Right forelimb (tissue), 1 donor: ENCODE results near the gene PLXNC1.

Experiments
- DNase-seq: peaks from one replicate; pipeline ENCODE4 v3.0.0-alpha.2; 2018

Gene PLXNC1

GRCh38 chr12:94269316-94269999, 121.1 kb downstream of the PLXNC1 start:
- no peak for DNase-seq

DNA sequence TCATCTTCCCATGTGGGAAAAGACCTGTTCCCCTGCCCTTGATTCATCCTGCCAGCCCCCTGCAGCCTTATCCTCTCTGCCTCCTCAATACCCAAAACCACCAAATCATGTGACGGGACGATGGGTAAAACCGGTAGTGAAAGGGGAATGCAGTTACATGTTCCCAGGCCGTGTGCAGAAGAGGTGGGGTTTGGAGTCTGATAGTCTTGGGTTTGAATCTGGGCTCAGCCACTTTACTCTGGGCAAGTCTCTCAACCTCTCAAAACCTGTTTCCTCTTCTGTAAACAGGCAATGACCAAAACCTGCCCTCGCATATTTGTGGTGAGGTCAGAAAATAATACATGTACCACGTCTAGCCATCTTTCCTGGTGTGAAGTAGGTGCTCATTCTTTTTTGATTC, 123.0 kb downstream of the PLXNC1 start:
- DNase-seq, result no peak

GRCh38 chr12:94272280-94272679, 123.9 kb downstream of the PLXNC1 start:
- DNase-seq, result no peak

DNA sequence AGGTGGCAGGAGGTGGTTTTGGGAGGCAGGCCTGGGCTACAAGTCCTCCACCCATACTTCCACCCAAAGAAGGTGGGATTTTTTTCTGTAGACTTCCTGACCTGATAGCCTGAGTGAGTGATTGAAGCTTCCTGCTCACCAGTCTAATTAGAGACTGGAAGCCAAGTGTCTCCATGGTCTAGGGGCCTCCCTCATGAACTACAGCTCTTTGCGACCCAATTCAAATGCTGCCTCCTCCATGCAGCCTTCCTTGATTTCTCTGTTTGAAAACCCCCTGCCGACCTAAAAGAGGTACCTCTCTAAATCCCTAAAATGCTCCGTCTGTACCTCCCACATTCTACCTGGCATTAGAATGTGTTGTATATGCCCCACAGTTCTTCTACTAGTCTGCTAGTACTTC, 124.9 kb downstream of the PLXNC1 start:
- no peak for DNase-seq

GRCh38 chr12:94276725-94277124, 128.3 kb downstream of the PLXNC1 start:
- no peak for DNase-seq

DNA sequence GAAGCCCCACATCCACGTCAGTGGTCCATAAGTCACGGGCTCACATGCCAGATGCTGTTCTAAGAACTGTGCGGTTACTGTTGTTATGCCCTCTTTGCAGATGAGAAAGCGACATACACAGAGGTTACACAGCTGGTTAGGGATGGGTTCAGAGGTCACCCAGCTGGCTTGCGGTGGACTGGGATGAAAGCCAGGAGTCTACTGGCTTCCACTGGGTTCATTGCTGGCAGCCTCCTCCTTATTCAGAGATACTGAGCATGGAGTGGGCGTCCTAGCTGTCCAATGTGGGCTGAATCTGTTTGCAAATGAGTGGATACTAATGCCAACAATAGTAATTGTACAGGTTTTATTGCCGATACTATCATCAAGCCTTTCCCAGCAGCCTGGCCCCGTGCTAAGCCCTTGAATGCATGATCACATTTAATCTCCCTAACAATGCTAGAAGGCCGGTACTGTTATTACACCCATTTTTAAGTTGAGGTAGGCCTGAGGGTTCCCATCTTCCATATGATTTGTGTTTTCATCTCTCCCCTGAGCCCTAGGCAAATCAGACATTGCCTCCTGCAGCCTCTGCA, 129.1 kb downstream of the PLXNC1 start:
- no peak for DNase-seq

DNA sequence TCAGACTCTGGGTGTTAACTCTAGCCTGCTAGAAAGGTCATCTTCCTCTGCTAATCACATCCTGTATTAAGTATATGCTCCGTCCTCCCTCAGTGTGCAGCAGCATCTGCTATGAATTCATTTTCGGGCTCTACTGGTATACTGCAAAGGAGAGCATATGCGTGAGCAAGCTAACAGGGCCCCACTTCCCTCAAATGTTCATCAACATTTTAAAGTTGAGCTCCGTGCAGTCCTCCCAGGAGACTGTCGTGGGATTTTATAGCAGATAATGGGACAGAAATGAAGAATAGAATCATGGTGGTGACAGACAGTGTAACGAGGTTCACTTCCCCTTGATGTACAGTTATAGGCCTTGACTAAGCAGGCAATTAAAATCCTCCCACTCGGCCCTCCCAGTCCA, 131.7 kb downstream of the PLXNC1 start:
- DNase-seq, result no peak

- no peak for DNase-seq
Measured at GRCh38 chr12:94282675-94283074, 134.3 kb downstream of the PLXNC1 start.

DNA sequence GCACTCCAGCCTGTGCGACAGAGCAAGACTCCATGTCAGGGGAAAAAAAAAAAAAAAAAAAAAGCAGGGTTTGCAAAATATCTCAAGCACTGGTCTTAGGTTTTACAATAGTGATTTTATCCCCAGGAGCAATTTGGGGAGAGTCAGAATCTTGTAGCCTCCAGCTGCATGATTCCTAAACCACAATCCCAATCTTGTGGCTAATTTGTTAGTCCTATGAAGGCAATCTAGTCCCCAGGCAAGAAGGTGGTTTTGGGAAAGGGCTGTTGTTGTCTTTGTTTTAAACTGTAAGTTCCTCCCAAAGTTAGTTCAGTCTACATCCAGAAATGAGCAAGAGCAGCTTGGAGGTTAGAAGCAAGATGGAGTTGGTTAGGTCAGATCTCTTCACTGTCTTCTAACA, 135.7 kb downstream of the PLXNC1 start:
- DNase-seq, result no peak

- no peak for DNase-seq
Measured at GRCh38 chr12:94284859-94285258, 136.5 kb downstream of the PLXNC1 start.

DNA sequence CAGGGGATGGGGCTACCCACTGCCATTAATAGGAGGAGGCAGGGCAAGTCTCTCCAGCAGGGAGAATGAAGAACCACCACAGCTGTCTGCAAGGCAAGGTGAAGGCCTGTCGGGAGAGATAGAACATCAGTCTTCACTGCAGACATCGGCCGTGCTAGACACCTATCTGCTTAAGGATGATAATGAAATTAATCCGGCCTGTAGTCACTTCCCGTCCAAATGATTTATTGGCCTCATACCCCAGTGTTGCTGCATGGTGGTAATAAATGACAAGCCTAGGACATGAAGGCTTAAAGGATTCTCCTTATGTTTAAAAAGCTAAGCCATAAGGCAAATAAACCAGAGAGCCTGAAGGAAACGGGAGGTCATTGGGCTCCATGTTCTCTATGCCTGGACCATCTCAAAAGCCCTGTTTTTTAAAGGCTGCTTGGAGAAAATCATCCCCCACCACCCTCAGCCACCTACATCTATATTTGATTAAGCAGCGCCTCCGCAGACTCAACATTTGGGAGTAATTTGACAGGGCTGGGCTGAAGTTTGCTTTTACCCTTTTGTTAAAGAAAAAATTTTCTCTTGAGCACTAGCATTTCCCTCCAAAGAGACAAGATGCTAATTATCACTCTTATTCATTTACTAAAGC, 137.7 kb downstream of the PLXNC1 start:
- no peak for DNase-seq

GRCh38 chr12:94286583-94287244, 138.3 kb downstream of the PLXNC1 start:
- DNase-seq, result no peak

- no peak for DNase-seq
Measured at GRCh38 chr12:94287245-94287628, 138.9 kb downstream of the PLXNC1 start.

DNA sequence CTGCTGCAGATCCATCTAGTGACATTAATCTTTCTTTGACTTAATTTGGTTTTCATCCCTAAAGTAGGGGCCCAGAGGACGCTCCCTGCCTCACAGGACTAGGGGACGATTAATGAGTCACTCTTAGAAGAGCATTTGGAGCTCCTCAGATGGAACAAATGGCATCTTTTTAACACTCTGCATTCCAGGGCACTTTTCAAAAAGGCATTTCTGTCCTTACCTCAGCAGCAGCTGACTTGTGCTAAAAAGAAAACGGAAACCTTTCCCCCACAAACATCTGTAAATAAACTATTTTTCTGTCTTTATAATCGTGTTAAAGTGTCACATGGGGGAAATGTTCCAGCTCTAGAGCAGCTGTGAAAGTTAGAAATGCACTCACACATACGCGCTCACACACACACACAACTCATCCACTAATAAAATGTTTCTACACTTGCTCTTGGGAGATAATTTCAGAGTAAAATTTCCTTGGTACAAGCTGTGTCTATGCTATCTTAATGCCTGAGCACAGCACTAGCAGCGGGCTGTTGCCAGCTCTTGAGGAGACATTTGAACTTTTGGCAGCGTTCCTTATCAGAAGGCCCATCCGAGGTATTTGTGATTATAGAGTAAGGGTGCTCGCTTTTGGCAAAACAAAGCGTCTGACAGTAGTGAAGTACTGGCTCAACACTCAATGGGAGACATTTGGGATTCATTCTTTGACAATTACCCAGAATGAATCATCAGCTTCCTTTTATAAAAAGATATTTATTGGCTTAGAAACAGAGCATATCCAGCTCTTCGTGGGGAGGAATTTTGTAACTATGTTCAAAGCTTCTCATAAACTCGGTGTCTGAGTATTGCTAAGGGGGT, 141.3 kb downstream of the PLXNC1 start:
- peak; percentile 63 for DNase-seq

DNA sequence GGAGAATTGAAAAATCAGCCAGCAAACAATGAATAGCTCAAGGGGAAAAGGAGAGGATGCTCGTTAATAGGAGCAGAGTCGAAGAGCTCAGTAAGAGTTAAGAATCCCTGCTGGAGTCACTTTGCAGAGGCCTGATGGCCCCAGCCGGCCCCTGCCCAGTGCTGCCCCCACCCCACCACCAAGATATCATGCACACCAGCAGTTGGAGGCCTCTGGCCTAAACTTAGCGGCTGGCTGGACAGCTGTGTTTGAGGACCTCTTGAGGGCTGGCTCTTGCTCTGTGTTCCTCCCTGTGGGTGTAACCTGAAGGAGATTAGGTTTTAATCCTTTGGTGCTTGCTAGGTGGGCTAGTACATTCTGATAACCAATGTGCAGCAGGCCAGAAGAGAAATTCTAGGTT, 142.0 kb downstream of the PLXNC1 start:
- DNase-seq, result no peak

DNA sequence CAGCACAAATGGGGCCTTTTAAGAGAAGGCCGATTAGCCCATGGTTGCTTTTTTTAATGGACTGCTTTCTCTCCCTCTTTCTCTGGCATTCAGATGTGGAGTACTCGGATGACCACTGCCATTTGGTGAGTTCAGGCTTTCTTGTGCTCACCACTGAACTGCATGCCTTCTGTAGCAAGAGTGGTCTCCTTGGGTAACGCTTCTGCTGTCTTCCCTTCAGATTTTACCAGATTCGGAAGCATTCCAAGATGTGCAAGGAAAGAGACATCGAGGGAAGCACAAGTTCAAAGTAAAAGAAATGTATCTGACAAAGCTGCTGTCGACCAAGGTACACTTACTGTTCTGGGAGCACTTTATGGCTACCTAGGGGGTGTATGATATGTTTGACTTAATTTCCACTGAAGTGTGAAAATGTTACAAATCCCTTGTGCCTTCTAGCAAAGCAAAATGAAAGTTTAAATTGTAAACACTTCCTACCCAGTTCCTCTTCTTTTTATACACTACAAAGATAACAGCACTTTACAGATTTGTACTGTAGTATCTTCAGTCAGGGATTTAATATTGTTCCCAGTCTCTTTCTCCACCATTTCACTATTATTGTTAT, 148.8 kb downstream of the PLXNC1 start:
- DNase-seq, result no peak

DNA sequence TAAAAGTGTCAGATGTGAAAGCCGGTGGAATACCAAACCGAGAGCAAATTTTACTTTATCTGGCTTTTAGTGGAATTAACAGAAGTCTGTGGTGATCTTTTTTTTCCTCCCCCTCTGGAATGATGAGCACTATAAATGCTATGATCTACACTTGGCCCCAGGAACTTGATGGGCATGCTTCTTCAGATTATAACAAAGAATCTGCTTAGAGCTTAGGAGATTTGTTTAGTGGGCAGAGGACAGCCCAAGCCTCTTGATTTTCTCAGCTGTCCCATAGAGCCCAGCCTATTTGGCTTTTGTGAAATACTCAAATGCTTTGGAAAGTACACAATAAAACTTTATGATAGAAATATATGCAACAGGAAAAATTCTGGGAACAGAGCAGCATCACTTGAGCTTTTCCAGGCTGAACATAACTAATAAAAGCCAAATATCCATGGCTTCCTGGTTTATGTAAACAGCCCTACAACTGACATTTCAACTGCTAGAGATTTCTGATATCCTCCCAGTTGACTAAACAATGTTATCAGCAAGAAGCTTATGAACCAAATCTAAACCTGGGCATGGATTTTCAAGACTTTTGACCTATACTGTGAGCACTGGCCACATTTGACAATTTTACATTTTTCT, 149.6 kb downstream of the PLXNC1 start:
- DNase-seq, result no peak

GRCh38 chr12:94299846-94300245, 151.5 kb downstream of the PLXNC1 start:
- no peak for DNase-seq

DNA sequence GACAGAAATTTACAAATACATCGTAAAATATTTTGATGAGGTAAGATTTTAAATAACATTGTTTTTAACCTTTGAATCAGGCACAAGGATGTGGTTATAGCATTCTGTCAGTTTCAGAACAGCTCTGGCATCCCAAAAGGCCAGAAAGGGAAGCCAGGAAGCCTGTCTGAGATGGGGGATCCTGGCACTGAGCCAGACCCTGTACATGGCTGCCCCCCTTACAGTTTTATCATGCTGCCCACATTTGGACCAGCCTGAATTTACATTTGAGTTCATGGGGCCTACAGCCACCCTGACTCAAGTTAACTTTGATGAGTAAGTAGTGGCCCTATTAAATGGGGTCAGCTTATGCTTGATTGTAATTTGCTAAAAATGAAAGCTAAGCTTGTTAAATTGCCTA, 155.6 kb downstream of the PLXNC1 start:
- DNase-seq, result no peak

DNA sequence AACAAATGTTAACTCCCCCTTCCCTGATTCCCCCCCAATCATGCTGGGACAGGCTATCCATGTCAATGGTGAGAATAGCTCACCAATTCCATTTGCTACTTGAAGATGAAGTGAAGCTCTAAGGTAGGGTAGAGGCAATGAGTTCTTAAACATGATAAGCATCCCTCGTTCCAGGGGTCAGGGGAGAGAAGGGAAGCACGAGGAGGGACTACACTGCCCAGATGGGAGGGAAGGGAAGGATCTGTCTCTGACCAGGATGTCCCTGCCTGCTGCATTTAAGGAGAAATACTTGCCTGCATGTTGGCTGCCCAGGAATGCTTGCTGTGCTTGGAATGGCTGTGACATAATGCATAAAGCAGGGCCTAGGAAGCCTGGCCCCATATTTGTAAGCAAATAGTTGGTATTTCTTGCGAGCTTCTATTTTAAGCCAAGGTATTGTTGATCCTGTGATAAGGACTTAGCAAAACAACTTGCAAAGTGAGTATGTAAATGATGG, 156.2 kb downstream of the PLXNC1 start:
- DNase-seq, result no peak

DNA sequence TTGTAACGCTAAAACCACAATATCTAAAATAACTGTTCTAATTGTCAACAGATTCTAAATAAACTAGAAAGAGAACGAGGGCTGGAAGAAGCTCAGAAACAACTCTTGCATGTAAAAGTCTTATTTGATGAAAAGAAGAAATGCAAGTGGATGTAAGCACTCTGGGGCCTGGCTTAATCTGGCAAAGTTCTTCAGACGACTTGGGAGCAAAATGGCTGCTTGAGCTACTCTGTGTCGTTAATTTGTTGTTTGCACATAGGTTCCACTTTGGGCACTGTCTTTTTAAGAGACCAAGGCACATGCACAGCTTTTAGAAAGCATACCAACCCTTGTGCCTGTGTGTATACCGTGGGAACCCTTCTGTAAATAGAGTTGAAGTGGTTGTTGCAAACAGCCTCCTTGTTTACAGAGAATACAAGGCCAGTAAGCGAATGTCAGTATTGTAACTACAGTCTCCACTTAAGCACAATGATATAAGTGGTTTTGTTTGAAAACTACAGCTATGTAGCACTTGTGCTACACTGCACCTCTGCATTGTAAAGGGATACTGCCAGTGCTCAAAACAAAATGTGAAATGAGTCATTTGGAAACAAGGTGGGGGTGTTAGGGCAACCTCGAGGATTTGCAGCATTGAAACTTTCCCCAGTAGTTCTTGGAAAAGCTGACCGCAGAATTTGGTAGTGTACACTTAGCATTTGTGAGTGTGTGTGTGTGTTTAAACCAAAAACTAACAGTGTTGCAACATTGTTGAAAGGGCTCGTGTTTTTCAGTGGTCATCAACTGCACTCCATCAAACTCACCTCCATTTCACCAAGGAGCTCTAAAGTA, 157.0 kb downstream of the PLXNC1 start:
- no peak for DNase-seq
